GM23248 (cell line): ENCODE data around the gene HSPA12B. TPM values are rescaled to one million over a fixed set of nuclear protein-coding genes. Genes with fewer than 3 reads are reported as not detected.

Experiments used
- DNase-seq: peaks from one replicate; pipeline ENCODE4 v3.0.0-alpha.2; 2015
- H2AFZ ChIP-seq: fragments of 200-600 bp; sonication (generic); 2 replicates; pipeline ENCODE4 v1.6.1; 2016; ENCODE audit warnings: antibody characterized with exemption
- H3F3A ChIP-seq: fragments of 200-600 bp; sonication (generic); 2 replicates; pipeline ENCODE4 v1.6.1; 2016; ENCODE audit warnings: mild to moderate bottlenecking, antibody characterized with exemption, mixed run types; ENCODE audit not compliant: insufficient read depth
- H3K27ac ChIP-seq: fragments of 200-600 bp; sonication (generic); 2 replicates; pipeline ENCODE4 v1.5.1; 2016; ENCODE audit warnings: mild to moderate bottlenecking
- H3K27me3 ChIP-seq: fragments of 200-600 bp; sonication (generic); replicated peaks from 2 replicates; pipeline ENCODE4 v1.6.1; 2016; ENCODE audit warnings: mild to moderate bottlenecking; ENCODE audit not compliant: insufficient read depth
- H3K36me3 ChIP-seq: fragments of 200-600 bp; sonication (generic); 2 replicates; pipeline ENCODE4 v1.6.1; 2016; ENCODE audit warnings: low read depth, mild to moderate bottlenecking
- H3K4me1 ChIP-seq: fragments of 200-600 bp; sonication (generic); 2 replicates; pipeline ENCODE4 v1.6.1; 2016; ENCODE audit warnings: mild to moderate bottlenecking; ENCODE audit not compliant: insufficient read depth
- H3K4me2 ChIP-seq: fragments of 200-600 bp; sonication (generic); one replicate; pipeline ENCODE4 v1.6.1; 2016; ENCODE audit warnings: mild to moderate bottlenecking; ENCODE audit not compliant: unreplicated experiment
- H3K4me3 ChIP-seq: fragments of 200-600 bp; sonication (generic); 2 replicates; pipeline ENCODE4 v1.5.1; 2016; ENCODE audit warnings: mild to moderate bottlenecking
- H3K79me2 ChIP-seq: fragments of 200-600 bp; sonication (generic); 2 replicates; pipeline ENCODE4 v1.6.1; 2016; ENCODE audit warnings: mild to moderate bottlenecking; ENCODE audit not compliant: insufficient read depth
- H3K9ac ChIP-seq: fragments of 200-600 bp; sonication (generic); 2 replicates; pipeline ENCODE4 v1.6.1; 2016; ENCODE audit warnings: mild to moderate bottlenecking
- H3K9me2 ChIP-seq: fragments of 200-600 bp; sonication (generic); 2 replicates; pipeline ENCODE4 v1.6.1; 2016; ENCODE audit warnings: mixed run types, mild to moderate bottlenecking, moderate library complexity; ENCODE audit not compliant: insufficient read depth
- H3K9me3 ChIP-seq: fragments of 200-600 bp; sonication (generic); one replicate; pipeline ENCODE4 v1.6.1; 2017; ENCODE audit warnings: low read depth
- H4K20me1 ChIP-seq: fragments of 200-600 bp; sonication (generic); 2 replicates; pipeline ENCODE4 v1.6.0; 2016; ENCODE audit not compliant: insufficient read depth
- EZH2 ChIP-seq: fragments of 200-600 bp; sonication (generic); IDR thresholded peaks from 2 replicates; pipeline ENCODE4 v1.6.1; 2018; ENCODE audit warnings: antibody characterized with exemption, mild to moderate bottlenecking; ENCODE audit not compliant: insufficient read depth, poor library complexity, severe bottlenecking
- EZH2phosphoT487 ChIP-seq: fragments of 200-600 bp; sonication (generic); IDR thresholded peaks from 2 replicates; pipeline ENCODE4 v1.6.1; 2018; ENCODE audit warnings: antibody characterized with exemption, moderate library complexity, mild to moderate bottlenecking, low read depth; ENCODE audit not compliant: insufficient read depth
- WGBS, 2 experiments: methylation state at CpG; one replicate each; pipeline ENCODE4 v1.1.6; 2015 to 2017; ENCODE audit warnings: low lambda C conversion rate in 2 of 2, low coverage in 1 of 2; ENCODE audit errors: missing lambda C conversion rate in 2 of 2; 5-methylcytosine and 5-hydroxymethylcytosine counted together
- in situ Hi-C: fragments of 300-500 bp; cut with MboI; formaldehyde crosslinking; loops from 2 replicates; pipeline ENCODE4 v1.15.0; 2020
- polyA plus RNA-seq: library from polyadenylated mRNA; unstranded; fragments of >200 nt; fragmentation: Nextera tagmentation; extraction: Ambion mirVana; gene quantifications from 2 replicates; pipeline ENCODE4 v1.2.1, GENCODE V29; 2016
- total RNA-seq: library from RNA; depleted of rRNA; stranded (reverse); fragments of >200 nt; shearing (Covaris generic); gene quantifications from 2 replicates; pipeline ENCODE4 v1.2.3, GENCODE V29; 2014

HSPA12B gene
- total and polyA plus RNA-seq, 2 experiments from 2014 or later = 0.11 TPM; not detected in 1

GRCh38 chr20:3710703-3711483, 21.6 kb upstream of the HSPA12B start:
- Histone ChIP-seq H3F3A (peaks cover 5% of the 10 kb centered on the region; the same call in 1 of the 2 replicates), H2AFZ (no peak overlapping the region), H3K4me1 (no peaks in the 10 kb centered on the region; the same call in 1 of the 2 replicates), H3K9me3 (no peaks in the 10 kb centered on the region), H3K4me2 (no peak overlapping the region), H3K36me3 (no peaks in the 10 kb centered on the region), H3K4me3 (no peak overlapping the region), H3K79me2 (no peaks in the 10 kb centered on the region), H3K27me3 (no peaks in the 10 kb centered on the region), H4K20me1 (no peaks in the 10 kb centered on the region), H3K27ac (no peak overlapping the region), H3K9me2 (no peaks in the 10 kb centered on the region), H3K9ac (no peak overlapping the region)
- WGBS, 2 experiments = 16 to 20% methylated on average over 15 to 18 of the region's 18 CpGs
- peak; percentile 63 for DNase-seq
- in situ Hi-C loops = no loop called here
- TF ChIP-seq EZH2phosphoT487 (no peak), EZH2 (no peak)

- WGBS, 2 experiments = 64 to 72% methylated on average over 4 of the region's 4 CpGs
- H3K9me2 ChIP-seq = no peaks in the 10 kb centered on the region
- in situ Hi-C loops = no loop called here
- H3K4me1 ChIP-seq = no peaks in the 10 kb centered on the region; the same call in 1 of the 2 replicates
- no peaks in the 10 kb centered on the region for H3K79me2 ChIP-seq
- H2AFZ ChIP-seq = no peak overlapping the region
- no peaks in the 10 kb centered on the region for H3K27me3 ChIP-seq
- H3F3A ChIP-seq = peaks cover 5% of the 10 kb centered on the region; the same call in 1 of the 2 replicates
- H4K20me1 ChIP-seq = no peaks in the 10 kb centered on the region
- no peaks in the 10 kb centered on the region for H3K36me3 ChIP-seq
- TF ChIP-seq EZH2 = no peak
- no peak overlapping the region for H3K4me3 ChIP-seq
- no peak for DNase-seq
- no peak overlapping the region for H3K4me2 ChIP-seq
- H3K9me3 ChIP-seq = no peaks in the 10 kb centered on the region
- no peak overlapping the region for H3K27ac ChIP-seq
- H3K9ac ChIP-seq = no peak overlapping the region
Measured at GRCh38 chr20:3711484-3711941, 21.0 kb upstream of the HSPA12B start.

- H3K4me3 ChIP-seq = no peak within 1 kb of the TSS
- no peaks in the 10 kb centered on the region for H3K9me2 ChIP-seq
- H3K36me3 ChIP-seq = no peaks in the 10 kb centered on the region
- H3K79me2 ChIP-seq = no peaks in the 10 kb centered on the region
- H3K27me3 ChIP-seq = no peaks in the 10 kb centered on the region
- H3K9me3 ChIP-seq = no peaks in the 10 kb centered on the region
- no peak for TF ChIP-seq EZH2phosphoT487
- TF ChIP-seq EZH2 = no peak
- H3K4me2 ChIP-seq = no peak within 1 kb of the TSS
- WGBS, 2 experiments = 76 to 77% methylated on average over 12 to 15 of the region's 15 CpGs
- no peak within 1 kb of the TSS for H2AFZ ChIP-seq
- H4K20me1 ChIP-seq = no peaks in the 10 kb centered on the region
- no peak for DNase-seq
- H3K27ac ChIP-seq = no peak within 1 kb of the TSS
- H3F3A ChIP-seq = peaks cover 5% of the 10 kb centered on the region; the same call in 1 of the 2 replicates
- H3K4me1 ChIP-seq = no peaks in the 10 kb centered on the region; the same call in 1 of the 2 replicates
- H3K9ac ChIP-seq = no peak within 1 kb of the TSS
- in situ Hi-C loops = no loop called here
Measured at GRCh38 chr20:3712279-3712873, 20.1 kb upstream of the HSPA12B start, which contains the start of gene SIGLEC1. SIGLEC1 (minus strand) TSS chr20:3712600; CDS start chr20:3707128, 5,472 bp downstream.

- Histone ChIP-seq H3K79me2 (no peaks in the 10 kb centered on the region), H3K9ac (no peak overlapping the region), H3K27ac (no peak overlapping the region), H2AFZ (no peak overlapping the region), H3K4me3 (no peak overlapping the region), H3K27me3 (no peaks in the 10 kb centered on the region), H3K4me2 (no peak overlapping the region), H3K9me3 (no peaks in the 10 kb centered on the region), H3F3A (peaks cover 5% of the 10 kb centered on the region; the same call in 1 of the 2 replicates), H3K9me2 (no peaks in the 10 kb centered on the region), H3K36me3 (no peaks in the 10 kb centered on the region), H4K20me1 (no peaks in the 10 kb centered on the region), H3K4me1 (no peaks in the 10 kb centered on the region)
- no peak for TF ChIP-seq EZH2phosphoT487
- TF ChIP-seq EZH2 = no peak
- no peak for DNase-seq
- in situ Hi-C loops = no loop called here
- 88 to 89% methylated on average over 4 of the region's 4 CpGs for WGBS, 2 experiments
Measured at GRCh38 chr20:3714092-3714491, 18.4 kb upstream of the HSPA12B start.
